Kidney epithelial cell (primary cell): ENCODE results near the gene IL22RA2. TPM values are rescaled to one million over a fixed set of nuclear protein-coding genes. Genes with fewer than 3 reads are reported as not detected.

Experiments
- DNase-seq: peaks from one replicate; pipeline ENCODE4 v3.0.0-alpha.2; 2010; ENCODE audit warnings: low read depth
- H3K27me3 ChIP-seq: 2 replicates; pipeline ENCODE4 v1.6.0; 2011; ENCODE audit warnings: low read length; ENCODE audit not compliant: control insufficient read depth, insufficient read depth
- H3K36me3 ChIP-seq: 2 replicates; pipeline ENCODE4 v1.5.1; 2011; ENCODE audit warnings: low read length; ENCODE audit not compliant: control insufficient read depth, insufficient read depth
- H3K4me3 ChIP-seq: 2 replicates; pipeline ENCODE4 v1.5.1; 2011; ENCODE audit warnings: low read depth, mild to moderate bottlenecking, control low read depth, low read length
- CTCF ChIP-seq: IDR thresholded peaks from 2 replicates; pipeline ENCODE4 v1.5.1; 2011; ENCODE audit warnings: mild to moderate bottlenecking, moderate library complexity, low read length, control low read depth, inconsistent platforms; ENCODE audit not compliant: insufficient read depth, poor library complexity, severe bottlenecking
- total RNA-seq: library from RNA; depleted of rRNA; stranded (reverse); fragments of >200 nt; gene quantifications from 2 replicates; pipeline ENCODE4 v1.2.3, GENCODE V29; 2015

IL22RA2 gene
- total RNA-seq, 1 donor from 2014 or later, result not detected

GRCh38 chr6:137175868-137176245 lies 2.4 kb upstream of the IL22RA2 start:
- H3K36me3 ChIP-seq, result no peaks in the 10 kb centered on the region
- H3K27me3 ChIP-seq, result no peaks in the 10 kb centered on the region
- DNase-seq, result no peak
- H3K4me3 ChIP-seq, result no peak overlapping the region
- no peak for TF ChIP-seq CTCF

DNA sequence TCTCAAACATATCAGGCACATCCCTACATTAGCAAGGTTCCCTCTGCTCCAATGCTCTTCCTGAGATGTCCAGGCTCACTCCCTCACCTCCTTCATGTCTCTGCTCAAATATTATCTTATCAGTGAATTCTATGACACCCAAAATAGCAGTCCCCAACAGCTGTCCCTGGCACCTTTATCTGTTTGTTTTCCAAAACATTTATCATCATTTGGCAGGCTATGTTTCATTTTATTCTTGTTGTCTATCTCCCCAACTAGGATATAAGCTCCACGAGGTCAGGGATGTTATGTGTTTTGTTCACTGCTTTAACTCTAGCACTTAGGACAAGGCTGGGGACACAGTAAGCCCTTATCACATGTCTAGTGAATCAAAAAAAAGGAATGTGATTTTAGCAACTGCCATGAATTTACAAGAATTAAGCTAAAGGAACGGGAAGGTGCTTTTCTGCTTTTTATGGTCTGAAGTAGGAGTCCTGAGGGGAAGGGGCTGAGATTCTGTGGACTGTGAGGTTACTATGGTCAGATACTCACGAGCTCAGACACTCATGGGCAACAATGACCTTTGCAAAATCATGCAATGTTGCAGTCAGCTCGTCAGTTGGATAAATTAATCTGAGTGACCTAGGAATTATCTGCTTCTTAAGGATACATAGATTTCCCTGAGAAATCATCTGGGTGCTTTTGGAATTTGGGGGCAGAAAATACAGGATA lies 1.9 kb upstream of the IL22RA2 start:
- no peak for DNase-seq
- no peaks in the 10 kb centered on the region for H3K36me3 ChIP-seq
- TF ChIP-seq CTCF, result no peak
- no peak overlapping the region for H3K4me3 ChIP-seq
- H3K27me3 ChIP-seq, result no peaks in the 10 kb centered on the region

GRCh38 chr6:137172734-137173431 lies 561 bp downstream of the IL22RA2 start:
- Histone ChIP-seq H3K4me3 (no peak overlapping the region), H3K36me3 (no peaks in the 10 kb centered on the region), H3K27me3 (no peaks in the 10 kb centered on the region)
- TF ChIP-seq CTCF, result no peak
- DNase-seq, result no peak

DNA sequence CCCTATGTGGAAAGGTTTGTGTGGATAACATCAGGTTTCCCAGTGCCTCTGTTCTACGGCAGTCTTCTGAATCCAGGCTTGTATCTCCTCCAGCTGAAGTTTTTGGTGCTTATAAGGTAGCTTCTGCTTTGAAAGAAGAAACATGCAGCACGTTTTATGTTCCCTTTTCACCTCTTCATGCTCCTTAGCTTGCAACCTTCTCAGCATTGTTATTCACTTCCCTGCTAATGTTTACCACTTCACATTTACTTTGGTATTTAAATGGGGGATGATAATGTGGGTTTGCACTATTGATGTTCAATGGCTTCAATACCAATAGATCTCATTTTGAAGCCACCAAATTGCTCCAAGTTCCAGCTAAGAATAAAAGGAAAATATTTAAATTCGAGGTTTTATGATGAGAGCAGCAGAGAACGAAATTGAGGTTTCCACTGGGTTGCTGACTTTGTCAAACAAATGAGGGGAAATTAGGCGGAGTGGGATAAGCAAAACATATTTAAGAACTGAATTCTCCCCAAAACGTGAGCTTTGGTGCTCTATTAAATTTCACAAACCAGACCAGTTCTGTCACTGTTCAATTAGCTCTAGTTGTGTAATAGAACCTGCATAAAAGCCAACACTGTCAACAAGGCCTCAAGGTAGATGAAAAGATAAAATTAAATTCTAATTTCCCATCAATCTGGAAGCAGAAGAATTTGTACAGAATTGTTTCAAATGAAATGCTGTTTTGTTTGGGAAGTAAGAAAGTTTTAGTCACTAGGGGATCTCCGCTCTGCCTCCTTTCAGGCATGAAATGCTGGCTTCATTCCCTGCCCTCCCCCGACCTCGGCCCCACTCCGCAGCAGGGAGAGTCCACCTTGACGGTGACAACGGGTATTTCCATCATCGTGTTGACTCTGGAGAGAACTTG lies 1.4 kb downstream of the IL22RA2 start:
- Histone ChIP-seq H3K4me3 (no peak overlapping the region), H3K27me3 (no peaks in the 10 kb centered on the region), H3K36me3 (no peaks in the 10 kb centered on the region)
- no peak for DNase-seq
- no peak for TF ChIP-seq CTCF

DNA sequence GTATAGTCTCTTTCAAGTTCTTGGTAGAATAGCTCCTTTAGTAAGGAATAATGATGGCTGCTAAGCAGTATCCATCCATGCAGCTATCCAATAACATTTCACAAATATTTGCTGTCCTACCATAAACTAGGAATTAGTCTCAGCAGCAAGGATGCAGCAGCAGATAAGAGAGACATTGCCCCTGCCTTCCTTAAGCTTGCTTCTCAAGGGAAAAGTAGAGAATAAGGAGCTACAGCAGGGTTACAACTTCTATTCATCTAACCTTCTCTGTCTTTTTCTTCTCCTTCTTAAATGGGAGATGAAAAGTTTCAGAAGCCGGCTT lies 2.4 kb downstream of the IL22RA2 start:
- Histone ChIP-seq H3K27me3 (no peaks in the 10 kb centered on the region), H3K4me3 (no peak overlapping the region), H3K36me3 (no peaks in the 10 kb centered on the region)
- DNase-seq, result no peak
- no peak for TF ChIP-seq CTCF
